H1 (cell line): Measurements from ENCODE around the gene MBOAT1. TPM values are rescaled to one million over a fixed set of nuclear protein-coding genes. Genes with fewer than 3 reads are reported as not detected.

ENCODE experiments used
- CBX8 ChIP-seq: fragments of 300-800, 300-1000 bp; sonication (generic); IDR thresholded peaks from 2 replicates; pipeline ENCODE4 v1.7.1; 2016; ENCODE audit warnings: low read depth, low read length, borderline replicate concordance
- CHD1 ChIP-seq: IDR thresholded peaks from 2 replicates; pipeline ENCODE4 v1.6.1; 2012; ENCODE audit warnings: low read depth, low read length, improper control_type of control experiment
- CREB1 ChIP-seq: IDR thresholded peaks from 2 replicates; pipeline ENCODE4 v1.6.1; 2012; ENCODE audit warnings: inconsistent platforms
- CTBP2 ChIP-seq: IDR thresholded peaks from 2 replicates; pipeline ENCODE4 v1.7.0; 2011; ENCODE audit warnings: borderline replicate concordance, mild to moderate bottlenecking, moderate library complexity, mixed read lengths, low read length; ENCODE audit not compliant: insufficient read depth, insufficient read length
- HDAC2 ChIP-seq, 2 experiments: fragments of 300-600 bp in 1 of 2; sonication (generic) in 1 of 2; IDR thresholded peaks; 2 replicates each; pipeline ENCODE4 v1.6.1; 2011 to 2012; ENCODE audit warnings: low read depth in 2 of 2, low read length in 2 of 2, mild to moderate bottlenecking in 2 of 2, moderate library complexity in 2 of 2, borderline replicate concordance in 1 of 2, inconsistent platforms in 1 of 2
- KDM1A ChIP-seq: fragments of 200-600, 300-600 bp; sonication (generic); IDR thresholded peaks from 2 replicates; pipeline ENCODE4 v1.7.1; 2016; ENCODE audit warnings: mild to moderate bottlenecking, low read length, borderline replicate concordance
- PHF8 ChIP-seq: fragments of 200-600 bp; sonication (generic); conservative IDR thresholded peaks from 2 replicates; pipeline ENCODE4 v1.7.1; 2012; ENCODE audit warnings: low read depth, mild to moderate bottlenecking, inconsistent platforms, low read length, moderate library complexity
- SIN3A ChIP-seq, 2 experiments: IDR thresholded peaks in 1 of 2; conservative IDR thresholded peaks in 1 of 2; 2 replicates each; pipeline ENCODE4 v1.6.1; 2011 to 2012; ENCODE audit warnings: low read length in 2 of 2, improper control_type of control experiment in 1 of 2, low read depth in 1 of 2, mild to moderate bottlenecking in 1 of 2
- SP1 ChIP-seq: IDR thresholded peaks from 2 replicates; pipeline ENCODE4 v1.6.1; 2011; ENCODE audit warnings: low read depth, low read length
- TAF1 ChIP-seq: IDR thresholded peaks from 2 replicates; pipeline ENCODE4 v1.6.1; 2011; ENCODE audit warnings: mild to moderate bottlenecking, low read depth, low read length
- ZNF274 ChIP-seq: IDR thresholded peaks from 2 replicates; pipeline ENCODE4 v1.7.0; 2012; ENCODE audit warnings: low read length, borderline replicate concordance; ENCODE audit errors: extremely low read depth
- polyA plus RNA-seq, 7 experiments: library from polyadenylated mRNA; depleted of rRNA in 3 of 7; stranded (reverse) in 5 of 7; unstranded in 2 of 7; fragments of >200 nt in 5 of 7; fragments of 200-250 nt in 2 of 7; gene quantifications; 1 replicate in 5 of 7; 2 replicates in 1 of 7; 4 replicates in 1 of 7; pipeline versions ENCODE4 v1.2.1 to v1.2.3, GENCODE V29; 2011 to 2013; ENCODE audit warnings: missing spikeins in 2 of 7, mixed read lengths in 2 of 7
- total RNA-seq: library from RNA; stranded (reverse); fragmentation: NEBNext Ultra II Directional; extraction: Animal tissue kit (Norgen Biotek cat#: 25700); gene quantifications from 2 replicates; pipeline ENCODE4 v1.2.1, GENCODE V29; 2021
- TF ChIP-seq, protein P1 (sequence below): fragments of 300-600 bp; sonication (generic); IDR thresholded peaks from 2 replicates; pipeline ENCODE4 v1.7.1; 2012; ENCODE audit warnings: low read length, moderate library complexity, mild to moderate bottlenecking, inconsistent platforms; ENCODE audit not compliant: insufficient replicate concordance

The MBOAT1 gene
- total and polyA plus RNA-seq, 2 of the 8 experiments (the other 6 are each of a cell fraction or from before 2014, with no cell fraction given): 4.9 to 19.5 TPM

DNA sequence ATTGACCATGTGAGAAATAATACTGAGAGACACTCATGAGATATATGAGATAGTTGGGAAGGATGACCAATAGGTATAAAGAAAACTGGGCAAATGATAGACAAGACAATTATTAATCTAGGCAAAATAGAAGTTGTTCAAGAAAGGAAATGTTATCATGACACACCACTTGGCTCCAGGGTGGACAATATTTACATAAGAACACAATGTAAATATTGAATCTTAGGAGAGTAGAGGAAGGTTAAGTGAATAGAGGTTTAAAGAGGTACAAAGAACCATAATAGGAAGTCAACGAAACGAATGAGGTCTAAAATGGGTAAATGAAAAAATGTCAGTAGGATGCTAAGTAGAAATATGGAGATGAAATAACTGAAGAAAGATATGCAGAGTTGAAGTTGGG is 126.5 kb downstream of the MBOAT1 start (continued):
- TF ChIP-seq, protein P1, sequence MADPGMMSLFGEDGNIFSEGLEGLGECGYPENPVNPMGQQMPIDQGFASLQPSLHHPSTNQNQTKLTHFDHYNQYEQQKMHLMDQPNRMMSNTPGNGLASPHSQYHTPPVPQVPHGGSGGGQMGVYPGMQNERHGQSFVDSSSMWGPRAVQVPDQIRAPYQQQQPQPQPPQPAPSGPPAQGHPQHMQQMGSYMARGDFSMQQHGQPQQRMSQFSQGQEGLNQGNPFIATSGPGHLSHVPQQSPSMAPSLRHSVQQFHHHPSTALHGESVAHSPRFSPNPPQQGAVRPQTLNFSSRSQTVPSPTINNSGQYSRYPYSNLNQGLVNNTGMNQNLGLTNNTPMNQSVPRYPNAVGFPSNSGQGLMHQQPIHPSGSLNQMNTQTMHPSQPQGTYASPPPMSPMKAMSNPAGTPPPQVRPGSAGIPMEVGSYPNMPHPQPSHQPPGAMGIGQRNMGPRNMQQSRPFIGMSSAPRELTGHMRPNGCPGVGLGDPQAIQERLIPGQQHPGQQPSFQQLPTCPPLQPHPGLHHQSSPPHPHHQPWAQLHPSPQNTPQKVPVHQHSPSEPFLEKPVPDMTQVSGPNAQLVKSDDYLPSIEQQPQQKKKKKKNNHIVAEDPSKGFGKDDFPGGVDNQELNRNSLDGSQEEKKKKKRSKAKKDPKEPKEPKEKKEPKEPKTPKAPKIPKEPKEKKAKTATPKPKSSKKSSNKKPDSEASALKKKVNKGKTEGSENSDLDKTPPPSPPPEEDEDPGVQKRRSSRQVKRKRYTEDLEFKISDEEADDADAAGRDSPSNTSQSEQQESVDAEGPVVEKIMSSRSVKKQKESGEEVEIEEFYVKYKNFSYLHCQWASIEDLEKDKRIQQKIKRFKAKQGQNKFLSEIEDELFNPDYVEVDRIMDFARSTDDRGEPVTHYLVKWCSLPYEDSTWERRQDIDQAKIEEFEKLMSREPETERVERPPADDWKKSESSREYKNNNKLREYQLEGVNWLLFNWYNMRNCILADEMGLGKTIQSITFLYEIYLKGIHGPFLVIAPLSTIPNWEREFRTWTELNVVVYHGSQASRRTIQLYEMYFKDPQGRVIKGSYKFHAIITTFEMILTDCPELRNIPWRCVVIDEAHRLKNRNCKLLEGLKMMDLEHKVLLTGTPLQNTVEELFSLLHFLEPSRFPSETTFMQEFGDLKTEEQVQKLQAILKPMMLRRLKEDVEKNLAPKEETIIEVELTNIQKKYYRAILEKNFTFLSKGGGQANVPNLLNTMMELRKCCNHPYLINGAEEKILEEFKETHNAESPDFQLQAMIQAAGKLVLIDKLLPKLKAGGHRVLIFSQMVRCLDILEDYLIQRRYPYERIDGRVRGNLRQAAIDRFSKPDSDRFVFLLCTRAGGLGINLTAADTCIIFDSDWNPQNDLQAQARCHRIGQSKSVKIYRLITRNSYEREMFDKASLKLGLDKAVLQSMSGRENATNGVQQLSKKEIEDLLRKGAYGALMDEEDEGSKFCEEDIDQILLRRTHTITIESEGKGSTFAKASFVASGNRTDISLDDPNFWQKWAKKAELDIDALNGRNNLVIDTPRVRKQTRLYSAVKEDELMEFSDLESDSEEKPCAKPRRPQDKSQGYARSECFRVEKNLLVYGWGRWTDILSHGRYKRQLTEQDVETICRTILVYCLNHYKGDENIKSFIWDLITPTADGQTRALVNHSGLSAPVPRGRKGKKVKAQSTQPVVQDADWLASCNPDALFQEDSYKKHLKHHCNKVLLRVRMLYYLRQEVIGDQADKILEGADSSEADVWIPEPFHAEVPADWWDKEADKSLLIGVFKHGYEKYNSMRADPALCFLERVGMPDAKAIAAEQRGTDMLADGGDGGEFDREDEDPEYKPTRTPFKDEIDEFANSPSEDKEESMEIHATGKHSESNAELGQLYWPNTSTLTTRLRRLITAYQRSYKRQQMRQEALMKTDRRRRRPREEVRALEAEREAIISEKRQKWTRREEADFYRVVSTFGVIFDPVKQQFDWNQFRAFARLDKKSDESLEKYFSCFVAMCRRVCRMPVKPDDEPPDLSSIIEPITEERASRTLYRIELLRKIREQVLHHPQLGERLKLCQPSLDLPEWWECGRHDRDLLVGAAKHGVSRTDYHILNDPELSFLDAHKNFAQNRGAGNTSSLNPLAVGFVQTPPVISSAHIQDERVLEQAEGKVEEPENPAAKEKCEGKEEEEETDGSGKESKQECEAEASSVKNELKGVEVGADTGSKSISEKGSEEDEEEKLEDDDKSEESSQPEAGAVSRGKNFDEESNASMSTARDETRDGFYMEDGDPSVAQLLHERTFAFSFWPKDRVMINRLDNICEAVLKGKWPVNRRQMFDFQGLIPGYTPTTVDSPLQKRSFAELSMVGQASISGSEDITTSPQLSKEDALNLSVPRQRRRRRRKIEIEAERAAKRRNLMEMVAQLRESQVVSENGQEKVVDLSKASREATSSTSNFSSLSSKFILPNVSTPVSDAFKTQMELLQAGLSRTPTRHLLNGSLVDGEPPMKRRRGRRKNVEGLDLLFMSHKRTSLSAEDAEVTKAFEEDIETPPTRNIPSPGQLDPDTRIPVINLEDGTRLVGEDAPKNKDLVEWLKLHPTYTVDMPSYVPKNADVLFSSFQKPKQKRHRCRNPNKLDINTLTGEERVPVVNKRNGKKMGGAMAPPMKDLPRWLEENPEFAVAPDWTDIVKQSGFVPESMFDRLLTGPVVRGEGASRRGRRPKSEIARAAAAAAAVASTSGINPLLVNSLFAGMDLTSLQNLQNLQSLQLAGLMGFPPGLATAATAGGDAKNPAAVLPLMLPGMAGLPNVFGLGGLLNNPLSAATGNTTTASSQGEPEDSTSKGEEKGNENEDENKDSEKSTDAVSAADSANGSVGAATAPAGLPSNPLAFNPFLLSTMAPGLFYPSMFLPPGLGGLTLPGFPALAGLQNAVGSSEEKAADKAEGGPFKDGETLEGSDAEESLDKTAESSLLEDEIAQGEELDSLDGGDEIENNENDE: no peak
- no peak for TF ChIP-seq CHD1
- TF ChIP-seq SP1: no peak
- no peak for TF ChIP-seq ZNF274
- no peak for TF ChIP-seq CREB1
- TF ChIP-seq CBX8: no peak
- no peak for TF ChIP-seq TAF1
- no peak for TF ChIP-seq KDM1A
- no peak for TF ChIP-seq HDAC2 (IDR thresholded peaks at IDR 0.05; ENCODE audit: borderline replicate concordance in 1 of 2, low read depth in 2 of 2, low read length in 2 of 2)
- no peak for TF ChIP-seq PHF8
- no peak for TF ChIP-seq CTBP2
- no peak for TF ChIP-seq SIN3A (conservative IDR thresholded peaks at IDR 0.05 in 1 of 2, IDR thresholded peaks at IDR 0.05 in 1 of 2; ENCODE audit: low read depth in 1 of 2, low read length in 2 of 2)
